CD4-positive, alpha-beta T cell (primary cell): ENCODE results near the gene SDHAF1. TPM values are rescaled to one million over a fixed set of nuclear protein-coding genes. Genes with fewer than 3 reads are reported as not detected.
"Not testable (repeated sequence)": the region's sequence is repeated elsewhere in the genome, so short reads cannot be mapped to it uniquely, and the experiment has no call there.

Experiments
- ATAC-seq: fragments of 200-7000 bp; cut with Tn5 transposase; one replicate; pipeline ENCODE4 v1.10.0; 2022; ENCODE audit warnings: mild to moderate bottlenecking; ENCODE audit not compliant: poor library complexity
- CTCF ChIA-PET: fragments of 350-600 bp; sonication (Branson Sonifier 250); formaldehyde crosslinking; loops from one replicate; lab custom pipeline; 2021; ENCODE audit warnings: antibody characterized with exemption, inconsistent platforms; lab: Charles Lee
- POLR2A ChIA-PET: fragments of 350-600 bp; sonication (Branson Sonifier 250); formaldehyde crosslinking; loops from one replicate; lab custom pipeline; 2021; ENCODE audit warnings: antibody characterized with exemption, inconsistent platforms; lab: Charles Lee
- DNase-seq, 14 experiments: peaks; one replicate each; pipeline ENCODE4 v3.0.0-alpha.2; 2013 to 2020; ENCODE audit warnings: mixed read lengths in 2 of 14
- H3K27ac ChIP-seq, 2 donors: one replicate each; pipeline versions ENCODE4 v1.5.1 to v1.7.0; 2013; ENCODE audit warnings: low read length in 2 of 2, low read depth in 1 of 2, mild to moderate bottlenecking in 1 of 2
- H3K27me3 ChIP-seq, 2 experiments: 1 replicate in 1 of 2; 2 replicates in 1 of 2; pipeline versions ENCODE4 v1.6.1 to v1.7.0; 2013; ENCODE audit warnings: low read length in 2 of 2, control low read depth in 1 of 2, mild to moderate bottlenecking in 1 of 2, moderate library complexity in 1 of 2; ENCODE audit not compliant: insufficient read depth in 2 of 2, control insufficient read depth in 1 of 2
- H3K36me3 ChIP-seq: one replicate; pipeline ENCODE4 v1.6.1; 2013; ENCODE audit warnings: low read length, control low read depth; ENCODE audit not compliant: insufficient read depth
- H3K4me1 ChIP-seq: one replicate; pipeline ENCODE4 v1.6.1; 2013; ENCODE audit warnings: low read length, control low read depth; ENCODE audit not compliant: insufficient read depth
- H3K4me3 ChIP-seq: one replicate; pipeline ENCODE4 v1.5.1; 2013; ENCODE audit warnings: mild to moderate bottlenecking, low read length, moderate library complexity
- H3K9me3 ChIP-seq, 2 experiments: 1 replicate in 1 of 2; 2 replicates in 1 of 2; pipeline versions ENCODE4 v1.6.1 to v1.7.0; 2013; ENCODE audit warnings: low read length in 2 of 2, mild to moderate bottlenecking in 2 of 2, control low read depth in 1 of 2, moderate library complexity in 1 of 2; ENCODE audit not compliant: control insufficient read depth in 1 of 2, insufficient read depth in 1 of 2
- H3K27ac Mint-ChIP-seq: one replicate; pipeline ENCODE4 v1.8.0; 2020; ENCODE audit warnings: mixed read lengths
- H3K27me3 Mint-ChIP-seq: one replicate; pipeline ENCODE4 v1.8.0; 2021; ENCODE audit warnings: mixed read lengths
- H3K36me3 Mint-ChIP-seq: one replicate; pipeline ENCODE4 v1.8.0; 2021; ENCODE audit warnings: low read depth, mixed read lengths
- H3K4me1 Mint-ChIP-seq: one replicate; pipeline ENCODE4 v1.8.0; 2021; ENCODE audit warnings: low read depth, mixed read lengths
- H3K4me3 Mint-ChIP-seq: one replicate; pipeline ENCODE4 v1.8.0; 2020; ENCODE audit warnings: mild to moderate bottlenecking, mixed read lengths
- H3K9me3 Mint-ChIP-seq: one replicate; pipeline ENCODE4 v1.8.0; 2020; ENCODE audit warnings: mixed read lengths
- intact Hi-C, 2 experiments: fragments of 100-400 bp; cut with DNase I in 1 of 2; cut with micrococcal nuclease in 1 of 2; formaldehyde crosslinking; loops; one replicate each; pipeline versions ENCODE4 v1.15.1 to v1.9.0; 2023 to 2025; cut with DNase I, micrococcal nuclease
- total RNA-seq, 174 experiments: library from RNA in 2 of 174; stranded (reverse) in 2 of 174; gene quantifications; one replicate each; pipeline ENCODE4 v1.2.3 and lab custom pipeline; 2021 to 2026
- TF ChIP-seq, protein P1 (sequence below): fragments of 200-600 bp; IDR thresholded peaks from one replicate; pipeline ENCODE4 v1.8.0; 2022; ENCODE audit warnings: antibody characterized with exemption, mild to moderate bottlenecking

Gene SDHAF1
- total RNA-seq, 2 experiments from 2014 or later, result 4.3 to 5.4 TPM

DNA sequence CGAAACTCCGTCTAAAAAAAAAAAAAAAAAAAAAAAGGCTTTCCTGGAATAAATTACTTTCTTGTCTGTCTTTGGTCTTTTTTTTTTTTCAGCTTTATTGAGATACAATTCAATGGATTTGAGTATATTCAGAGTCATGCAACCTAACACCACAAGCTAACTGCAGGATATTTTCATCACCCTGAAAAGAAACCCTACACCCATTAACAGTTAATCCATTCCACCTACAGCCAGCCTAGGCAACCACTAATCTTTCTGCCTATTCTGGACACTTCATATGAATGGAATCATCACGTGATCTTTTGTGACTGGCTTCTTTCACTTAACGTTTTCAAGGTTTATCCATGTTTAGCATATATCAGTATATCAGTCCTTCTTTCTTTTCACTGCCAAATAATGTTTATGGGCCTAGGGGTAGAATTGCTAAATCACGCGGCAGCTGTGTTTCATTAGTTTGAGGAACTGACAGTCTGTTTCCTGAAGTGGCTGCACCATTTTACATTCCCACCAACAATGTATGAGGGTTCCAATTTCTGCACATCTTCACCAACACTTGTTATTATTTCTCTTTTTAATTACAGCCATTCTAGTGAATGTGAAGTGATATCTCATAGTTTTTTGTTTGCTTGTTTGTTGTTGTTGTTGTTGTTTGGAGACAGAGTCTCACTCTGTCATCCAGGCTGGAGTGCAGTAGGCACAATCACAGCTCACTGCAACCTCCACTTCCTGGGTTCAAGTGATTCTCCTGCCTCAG is 38.9 kb upstream of the SDHAF1 start:
- POLR2A ChIA-PET, result no interaction called here
- Mint-ChIP-seq H3K9me3 (no peaks in the 10 kb centered on the region), H3K4me3 (peak overlapping the region; percentile 42), H3K4me1 (peaks cover 77% of the 10 kb centered on the region), H3K27me3 (no peaks in the 10 kb centered on the region), H3K27ac (peak overlapping the region; percentile 78), H3K36me3 (no peaks in the 10 kb centered on the region)
- Histone ChIP-seq H3K4me1 (peaks cover 68% of the 10 kb centered on the region), H3K27ac (no peak overlapping the region), H3K27me3 (no peaks in the 10 kb centered on the region), H3K36me3 (no peaks in the 10 kb centered on the region), H3K9me3 (no peaks in the 10 kb centered on the region), H3K4me3 (no peak overlapping the region)
- TF ChIP-seq, protein P1, sequence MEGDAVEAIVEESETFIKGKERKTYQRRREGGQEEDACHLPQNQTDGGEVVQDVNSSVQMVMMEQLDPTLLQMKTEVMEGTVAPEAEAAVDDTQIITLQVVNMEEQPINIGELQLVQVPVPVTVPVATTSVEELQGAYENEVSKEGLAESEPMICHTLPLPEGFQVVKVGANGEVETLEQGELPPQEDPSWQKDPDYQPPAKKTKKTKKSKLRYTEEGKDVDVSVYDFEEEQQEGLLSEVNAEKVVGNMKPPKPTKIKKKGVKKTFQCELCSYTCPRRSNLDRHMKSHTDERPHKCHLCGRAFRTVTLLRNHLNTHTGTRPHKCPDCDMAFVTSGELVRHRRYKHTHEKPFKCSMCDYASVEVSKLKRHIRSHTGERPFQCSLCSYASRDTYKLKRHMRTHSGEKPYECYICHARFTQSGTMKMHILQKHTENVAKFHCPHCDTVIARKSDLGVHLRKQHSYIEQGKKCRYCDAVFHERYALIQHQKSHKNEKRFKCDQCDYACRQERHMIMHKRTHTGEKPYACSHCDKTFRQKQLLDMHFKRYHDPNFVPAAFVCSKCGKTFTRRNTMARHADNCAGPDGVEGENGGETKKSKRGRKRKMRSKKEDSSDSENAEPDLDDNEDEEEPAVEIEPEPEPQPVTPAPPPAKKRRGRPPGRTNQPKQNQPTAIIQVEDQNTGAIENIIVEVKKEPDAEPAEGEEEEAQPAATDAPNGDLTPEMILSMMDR, result no peak
- DNase-seq, result no peak
- CTCF ChIA-PET, result interaction anchor here (0.6 kb wide), 1 partner anchor 330 kb away, joined by 3 read pairs; no protein-coding TSS in a partner anchor
- intact Hi-C loops, result loop anchor here (5.0 kb wide), 3 partner anchors 56 to 216 kb away; partner anchors contain the start of genes ALKBH6 (in 1 of the 2), THAP8 (in 1 of the 2) and WDR62 (in 1 of the 2)
- ATAC-seq, result no peak

DNA sequence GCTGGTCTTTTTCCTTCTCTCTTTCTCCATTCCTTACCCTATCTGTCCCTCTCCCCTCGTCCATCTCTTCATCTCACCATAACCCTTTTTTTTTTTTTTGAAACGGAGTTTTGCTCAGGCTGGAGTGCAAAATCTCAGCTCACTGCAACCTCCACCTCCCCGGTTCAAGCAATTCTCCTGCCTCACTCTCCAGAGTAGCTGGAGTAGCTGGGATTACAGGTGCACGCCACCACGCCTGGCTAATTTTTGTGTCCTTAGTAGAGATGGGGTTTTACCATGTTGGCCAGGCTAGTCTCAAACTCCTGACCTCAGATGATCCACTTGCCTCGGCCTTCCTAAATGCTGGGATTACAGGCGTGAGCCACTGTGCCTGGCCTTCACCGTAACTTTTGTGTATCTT is 37.6 kb upstream of the SDHAF1 start:
- Mint-ChIP-seq H3K4me1 (peaks cover 66% of the 10 kb centered on the region), H3K27ac (peak overlapping the region; percentile 78)
- H3K36me3 ChIP-seq, H3K4me3 ChIP-seq, CTCF ChIA-PET, POLR2A ChIA-PET, H3K27ac ChIP-seq, H3K27me3 Mint-ChIP-seq, H3K9me3 Mint-ChIP-seq, H3K4me3 Mint-ChIP-seq, H3K27me3 ChIP-seq, H3K36me3 Mint-ChIP-seq, ATAC-seq, DNase-seq, H3K9me3 ChIP-seq: not testable (repeated sequence)
- H3K4me1 ChIP-seq, result peaks cover 63% of the 10 kb centered on the region
- intact Hi-C loops, result loop anchor here (5.0 kb wide), 3 partner anchors 55 to 215 kb away; partner anchors contain the start of genes ALKBH6 (in 1 of the 2), THAP8 (in 1 of the 2) and WDR62 (in 1 of the 2)

DNA sequence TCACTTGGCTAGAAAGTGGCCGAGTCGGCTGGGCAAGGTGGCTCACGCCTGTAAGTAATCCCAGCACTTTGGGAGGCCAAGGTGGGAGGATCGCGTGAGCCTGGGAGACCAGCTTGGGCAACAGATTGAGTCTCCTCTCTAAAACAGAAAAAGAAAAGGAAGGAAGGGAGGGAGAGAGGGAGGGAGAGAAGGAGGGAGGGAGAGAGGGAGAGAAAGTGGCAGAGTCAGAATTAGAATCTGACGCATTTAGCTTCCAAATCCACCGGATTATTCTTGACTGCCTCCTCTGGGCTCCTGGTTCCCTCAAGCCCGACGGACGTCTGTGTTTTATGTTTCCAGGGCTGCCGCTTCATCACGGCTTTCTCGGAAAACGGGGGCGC is 36.3 kb upstream of the SDHAF1 start:
- ChIA-PET CTCF (interaction anchor here (0.6 to 1.8 kb wide), 21 partner anchors 11 to 1967 kb away, joined by 3 to 7 read pairs (median 3); partner anchors contain the start of genes ALKBH6, KIRREL2, LIN37 and POLR2I), POLR2A (interaction anchor here (0.7 to 1.7 kb wide), 12 partner anchors 9 to 216 kb away, joined by 3 to 9 read pairs (median 4); partner anchors contain the start of genes ALKBH6, IGFLR1, LIN37 and THAP8)
- Histone ChIP-seq H3K27me3 (no peaks in the 10 kb centered on the region), H3K4me3 (peak overlapping the region; percentile 47), H3K36me3 (no peaks in the 10 kb centered on the region), H3K9me3 (no peaks in the 10 kb centered on the region), H3K4me1 (peaks cover 54% of the 10 kb centered on the region), H3K27ac (peak overlapping the region in 1 of 2 donors; percentile 9)
- intact Hi-C loops, result loop anchor here (5.0 kb wide), 3 partner anchors 54 to 214 kb away; partner anchors contain the start of genes ALKBH6 (in 1 of the 2), THAP8 (in 1 of the 2) and WDR62 (in 1 of the 2)
- H3K9me3 Mint-ChIP-seq, result no peaks in the 10 kb centered on the region
- TF ChIP-seq, protein P1, result no peak
- DNase-seq (no peak), ATAC-seq (no peak)
- H3K27me3 Mint-ChIP-seq, result peaks cover 3% of the 10 kb centered on the region
- H3K4me3 Mint-ChIP-seq, result peak overlapping the region; percentile 85
- H3K4me1 Mint-ChIP-seq, result peaks cover 54% of the 10 kb centered on the region
- H3K27ac Mint-ChIP-seq, result peak overlapping the region; percentile 77
- no peaks in the 10 kb centered on the region for H3K36me3 Mint-ChIP-seq
